ENCODE measurements around the gene PSMB2.
"Not testable (repeated sequence)": the region's sequence is repeated elsewhere in the genome, so short reads cannot be mapped to it uniquely, and the experiment has no call there.

DNA sequence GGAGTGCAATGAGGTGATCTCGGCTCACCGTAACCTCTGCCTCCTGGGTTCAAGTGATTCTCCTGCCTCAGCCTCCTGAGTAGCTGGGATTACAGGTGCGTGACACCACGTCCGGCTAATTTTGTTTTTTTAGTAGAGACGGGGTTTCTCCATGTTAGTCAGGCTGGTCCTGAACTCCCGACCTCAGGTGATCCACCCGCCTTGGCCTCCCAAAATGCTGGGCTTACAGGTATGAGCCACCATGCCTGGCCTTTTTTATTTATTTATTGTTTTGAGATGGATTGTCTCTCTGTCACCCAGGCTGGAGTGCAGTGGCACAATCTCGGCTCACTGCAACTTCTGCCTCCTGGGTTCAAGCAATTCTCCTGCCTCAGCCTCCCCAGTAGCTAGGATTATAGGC is 59.7 kb downstream of the PSMB2 start:
- TF ChIP-seq POLR2A (IDR thresholded peaks at IDR 0.05); POLR2AphosphoS5 (IDR thresholded peaks at IDR 0.05; ENCODE audit: insufficient read depth in 1 of 2, low read depth in 1 of 2): not testable (repeated sequence)
- TF ChIP-seq, protein P1, sequence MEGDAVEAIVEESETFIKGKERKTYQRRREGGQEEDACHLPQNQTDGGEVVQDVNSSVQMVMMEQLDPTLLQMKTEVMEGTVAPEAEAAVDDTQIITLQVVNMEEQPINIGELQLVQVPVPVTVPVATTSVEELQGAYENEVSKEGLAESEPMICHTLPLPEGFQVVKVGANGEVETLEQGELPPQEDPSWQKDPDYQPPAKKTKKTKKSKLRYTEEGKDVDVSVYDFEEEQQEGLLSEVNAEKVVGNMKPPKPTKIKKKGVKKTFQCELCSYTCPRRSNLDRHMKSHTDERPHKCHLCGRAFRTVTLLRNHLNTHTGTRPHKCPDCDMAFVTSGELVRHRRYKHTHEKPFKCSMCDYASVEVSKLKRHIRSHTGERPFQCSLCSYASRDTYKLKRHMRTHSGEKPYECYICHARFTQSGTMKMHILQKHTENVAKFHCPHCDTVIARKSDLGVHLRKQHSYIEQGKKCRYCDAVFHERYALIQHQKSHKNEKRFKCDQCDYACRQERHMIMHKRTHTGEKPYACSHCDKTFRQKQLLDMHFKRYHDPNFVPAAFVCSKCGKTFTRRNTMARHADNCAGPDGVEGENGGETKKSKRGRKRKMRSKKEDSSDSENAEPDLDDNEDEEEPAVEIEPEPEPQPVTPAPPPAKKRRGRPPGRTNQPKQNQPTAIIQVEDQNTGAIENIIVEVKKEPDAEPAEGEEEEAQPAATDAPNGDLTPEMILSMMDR (IDR thresholded peaks at IDR 0.05), result not testable (repeated sequence)
